GM21717 (cell line): ENCODE measurements around the gene PAN3.

Experiments used
- ATAC-seq: cut with Tn5 transposase; IDR thresholded peaks from one replicate; pipeline ENCODE4 v1.9.1; 2021; ENCODE audit warnings: mild to moderate bottlenecking, moderate library complexity; ENCODE audit not compliant: unreplicated experiment

Gene PAN3

DNA sequence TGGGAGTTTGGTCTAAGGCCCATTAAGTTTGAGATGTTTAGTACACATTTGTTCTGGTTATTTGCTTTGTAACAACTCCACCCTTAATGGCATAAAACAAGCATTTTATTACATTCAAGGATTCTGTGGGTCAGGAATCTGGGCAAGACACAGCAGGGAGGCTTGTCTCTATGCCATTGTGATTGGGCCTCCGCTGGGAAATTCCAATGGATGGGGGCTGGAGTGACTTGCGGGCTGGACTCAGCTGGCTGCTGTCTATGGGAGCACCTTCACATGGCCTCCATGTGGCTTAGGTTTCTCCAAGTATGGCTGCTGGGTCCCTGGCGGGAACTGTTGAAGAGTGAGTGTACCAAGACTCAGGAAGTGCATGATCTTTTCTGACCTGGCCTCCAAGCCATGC lies 159.0 kb downstream of the PAN3 start:
- ATAC-seq: no peak

DNA sequence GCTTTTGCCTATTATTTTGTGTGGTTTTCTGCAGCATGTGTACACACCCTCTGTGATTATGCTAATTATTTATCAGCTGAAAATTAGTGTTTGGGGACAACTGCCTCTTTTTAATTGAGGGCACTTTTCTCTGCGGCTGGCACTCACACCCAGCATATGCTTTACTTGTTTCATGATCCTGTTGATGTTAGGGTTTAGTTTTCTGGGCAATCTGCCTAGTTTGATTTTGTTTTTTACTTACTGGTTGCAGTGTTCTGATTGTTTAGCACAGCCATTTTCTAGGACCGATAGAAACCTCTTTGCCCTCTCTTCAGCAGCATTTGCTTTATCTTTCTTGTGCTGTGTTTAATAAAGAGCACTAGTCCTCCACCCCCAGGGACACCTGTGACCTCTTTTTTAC lies 161.6 kb downstream of the PAN3 start:
- no peak for ATAC-seq

DNA sequence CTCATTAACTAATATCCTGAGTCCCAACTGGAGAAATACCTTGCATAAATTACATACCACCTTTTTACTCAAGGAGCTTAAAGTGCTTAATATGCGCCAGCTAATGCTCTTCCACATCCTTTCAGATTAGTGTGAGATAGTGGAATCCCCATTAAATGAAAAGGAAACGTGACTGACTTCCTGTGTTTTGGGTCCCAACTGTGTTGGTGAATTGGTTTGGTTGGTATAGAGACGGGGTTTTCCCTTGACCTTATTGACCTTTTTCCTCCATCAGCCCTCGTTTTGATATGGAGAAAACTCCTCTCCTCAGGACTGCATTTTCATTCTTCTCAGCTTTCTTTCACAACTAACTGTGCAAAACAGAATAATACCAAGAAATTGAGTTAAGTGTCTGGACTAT lies 163.5 kb downstream of the PAN3 start:
- no peak for ATAC-seq

DNA sequence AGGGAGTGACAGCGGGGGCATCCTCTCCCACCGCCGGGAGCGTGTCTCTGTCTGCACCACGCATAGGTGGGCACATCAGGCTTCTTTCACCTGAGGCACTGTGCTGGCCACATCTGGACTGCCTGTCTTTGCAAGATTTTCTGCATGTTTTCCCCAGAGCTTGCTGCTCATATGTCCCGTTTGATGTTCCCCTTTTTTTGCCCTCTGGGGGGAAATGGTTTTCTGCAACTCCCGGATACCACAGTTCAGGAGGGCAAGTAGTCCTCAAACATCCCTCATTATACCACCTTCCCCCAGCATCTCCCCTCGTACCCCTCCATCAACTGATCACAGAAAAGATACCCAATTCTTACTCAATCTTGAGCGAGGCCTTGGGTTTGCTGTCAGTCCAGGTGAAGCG lies 168.0 kb downstream of the PAN3 start:
- no peak for ATAC-seq

DNA sequence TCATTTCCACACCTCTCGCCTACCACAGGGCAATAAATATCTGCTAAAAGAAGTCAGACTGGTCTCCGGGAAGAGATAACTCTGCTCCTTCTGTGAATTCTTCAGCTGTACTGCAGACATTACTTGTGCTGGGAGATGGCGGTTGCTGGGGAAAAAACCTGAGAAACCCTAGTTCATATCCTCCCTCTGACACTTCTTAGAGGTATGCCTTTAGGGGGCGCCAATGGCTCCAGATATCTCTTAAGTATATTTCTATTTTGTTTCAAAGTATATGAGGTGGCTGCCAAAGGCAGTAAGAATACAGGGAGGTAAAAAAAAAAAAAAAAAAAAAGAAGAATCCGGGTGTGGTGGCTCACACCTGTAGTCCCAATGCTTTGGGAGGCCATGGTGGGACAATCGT lies 175.2 kb downstream of the PAN3 start:
- ATAC-seq: no peak

DNA sequence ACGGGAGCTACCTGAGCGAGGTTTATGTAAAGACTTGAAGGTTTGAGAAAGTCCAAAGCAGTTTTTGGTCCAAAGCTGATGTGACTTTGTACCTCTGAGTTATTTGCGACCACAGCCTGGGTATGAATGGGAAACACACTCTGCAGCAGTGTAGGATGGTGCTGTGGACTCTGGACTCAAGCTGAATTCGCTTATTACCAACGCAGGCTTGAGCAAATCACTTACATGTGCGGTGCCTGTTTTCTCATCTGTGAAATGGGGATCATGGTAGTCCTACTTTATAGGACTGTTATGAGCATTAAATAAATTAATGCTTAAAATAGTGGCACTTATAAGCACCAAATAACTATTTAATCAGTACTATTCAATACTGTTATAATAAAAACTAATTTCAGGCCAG lies 176.5 kb downstream of the PAN3 start:
- ATAC-seq: no peak

DNA sequence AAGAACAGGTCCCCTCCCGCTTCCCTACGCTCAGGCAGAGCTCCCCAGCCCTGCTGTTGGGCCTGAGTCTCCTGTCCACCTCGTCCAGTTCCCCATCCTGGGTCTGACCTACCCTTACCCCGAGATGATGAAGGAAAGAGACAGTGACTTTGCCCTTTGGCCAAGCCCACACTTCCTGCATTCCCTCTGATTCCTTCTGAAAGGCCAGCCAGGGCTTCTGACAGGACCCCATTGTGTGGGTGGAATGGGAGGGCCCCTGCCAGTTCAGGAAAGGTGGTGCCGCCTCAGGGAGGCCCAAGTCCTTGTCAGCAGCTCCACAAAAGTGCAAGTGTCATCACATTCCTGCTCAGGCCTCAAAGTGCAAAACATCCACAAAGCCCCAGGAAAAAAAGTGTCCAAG lies 177.8 kb downstream of the PAN3 start:
- no peak for ATAC-seq

DNA sequence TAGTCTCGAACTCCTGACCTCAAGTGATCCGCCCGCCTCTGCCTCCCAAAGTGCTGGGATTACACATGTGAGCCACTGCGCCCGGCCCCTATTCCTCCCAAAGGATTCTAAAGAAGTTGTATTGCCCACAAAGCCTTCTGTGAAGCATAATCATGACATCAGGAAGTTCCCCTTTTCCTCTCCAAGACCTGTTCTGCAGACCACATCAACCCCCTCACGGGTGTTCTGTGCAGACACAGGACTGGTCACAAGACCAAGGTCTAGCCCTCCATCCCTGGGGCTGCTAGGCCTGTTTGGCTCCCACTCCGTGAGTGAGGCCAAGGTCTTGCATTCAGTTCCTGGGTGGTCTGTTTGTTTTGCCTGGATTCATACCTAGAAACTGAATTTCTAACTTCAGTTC lies 178.5 kb downstream of the PAN3 start:
- no peak for ATAC-seq

DNA sequence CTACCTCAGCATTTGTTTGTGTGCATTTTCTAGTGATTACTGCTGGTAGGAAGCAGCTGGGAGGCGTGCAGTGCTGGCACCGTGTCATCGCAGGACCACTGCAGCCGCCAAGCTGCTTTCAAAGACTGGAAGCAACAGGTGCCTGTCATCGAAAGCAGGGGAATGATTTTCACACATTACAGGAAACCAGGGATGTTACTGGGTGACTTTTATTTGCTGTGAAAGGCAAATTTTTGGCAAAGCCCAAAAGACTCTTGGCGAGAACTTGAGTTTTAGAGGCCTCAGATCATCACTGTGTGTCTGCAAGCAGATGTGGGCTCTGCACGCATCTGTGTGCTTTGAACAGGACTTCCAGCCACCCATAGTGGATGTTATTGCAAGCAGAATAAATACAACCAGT lies 180.2 kb downstream of the PAN3 start:
- no peak for ATAC-seq

DNA sequence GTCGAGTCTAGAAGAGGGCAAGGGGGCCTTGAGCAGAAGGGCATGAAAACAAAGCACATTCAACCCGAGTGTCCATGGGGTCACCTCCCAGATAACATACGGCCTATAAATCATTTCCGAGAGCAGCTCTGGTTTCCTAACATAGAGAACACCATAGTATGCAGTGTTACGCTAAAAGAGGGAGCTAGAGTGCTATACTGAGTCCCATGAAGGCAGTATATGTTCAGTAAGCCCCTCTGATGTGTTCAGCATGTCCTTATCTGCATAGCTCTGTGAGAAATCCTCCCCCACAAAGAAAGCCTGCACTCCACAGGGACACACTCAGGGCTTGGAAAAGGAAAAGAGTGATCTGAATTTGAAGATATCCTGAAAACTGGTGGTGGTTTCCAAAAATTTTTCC lies 181.2 kb downstream of the PAN3 start:
- ATAC-seq: no peak

DNA sequence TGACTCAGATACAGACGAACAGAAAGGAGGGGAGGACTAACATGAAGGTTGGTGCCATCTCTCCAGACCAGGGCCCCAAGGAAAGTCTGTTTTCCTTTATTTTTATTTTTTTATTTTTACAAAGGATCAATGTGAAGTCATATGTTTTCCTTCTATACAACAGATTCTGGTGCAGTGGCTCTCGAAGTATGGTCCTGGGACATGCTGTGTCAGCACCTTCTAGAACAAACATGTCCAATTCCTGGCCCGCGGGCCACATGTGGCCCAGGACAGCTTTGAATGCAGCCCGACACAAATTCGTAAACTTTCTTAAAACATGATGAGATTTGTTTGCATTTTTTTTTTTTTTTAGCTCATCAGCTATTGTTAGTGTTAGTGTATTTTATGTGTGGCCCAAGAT lies 181.9 kb downstream of the PAN3 start:
- no peak for ATAC-seq

DNA sequence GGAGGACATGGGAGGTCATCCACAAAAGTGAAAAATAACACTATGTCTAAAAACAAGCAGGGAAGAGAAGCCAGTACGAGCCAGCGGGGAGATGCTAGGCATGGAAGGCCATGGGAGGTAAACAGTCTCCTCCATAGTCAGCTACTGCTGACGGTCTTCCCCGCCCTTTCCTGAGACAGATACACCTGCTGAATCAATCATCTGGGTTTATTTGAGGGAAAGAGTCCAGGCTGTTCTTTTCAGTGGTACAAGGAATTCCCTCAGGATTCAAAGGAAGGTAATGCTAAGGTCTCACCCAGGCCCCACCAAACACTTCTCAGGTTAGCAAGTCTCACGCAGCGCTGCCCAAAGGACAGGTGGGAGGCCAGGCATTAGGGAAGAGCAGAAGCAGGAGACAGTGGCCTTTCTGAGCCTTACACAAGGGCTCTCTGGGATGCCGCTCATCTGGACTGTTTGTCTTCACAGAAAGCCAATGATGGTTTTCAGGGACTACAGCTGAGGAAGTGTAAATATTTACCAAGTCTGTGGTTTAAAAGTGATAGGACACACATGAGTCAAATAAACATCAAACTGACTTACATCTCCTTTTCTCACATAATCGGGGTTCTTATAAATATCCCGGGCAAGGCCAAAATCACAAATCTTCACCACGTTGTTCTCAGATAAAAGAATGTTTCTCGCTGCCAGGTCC lies 182.7 kb downstream of the PAN3 start:
- no peak for ATAC-seq

DNA sequence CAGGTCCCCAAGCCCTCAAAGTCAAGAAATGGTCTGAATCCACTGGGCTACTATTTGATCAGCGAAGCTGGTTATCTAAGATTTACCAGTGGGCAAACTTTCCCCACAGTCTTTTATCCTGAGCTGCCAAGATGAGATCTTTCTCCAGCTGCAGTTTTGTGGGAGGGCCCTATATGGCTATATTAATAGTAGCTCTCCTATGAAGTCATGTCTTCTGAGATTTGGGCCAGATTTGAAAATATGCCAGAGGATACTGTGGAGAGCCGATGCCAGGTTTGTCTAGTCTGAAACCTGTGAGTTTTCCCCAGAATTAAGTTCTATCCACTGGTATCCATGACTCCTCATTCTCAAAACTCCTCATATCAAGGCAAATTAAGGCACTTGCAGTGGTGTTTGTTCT lies 183.4 kb downstream of the PAN3 start:
- no peak for ATAC-seq

DNA sequence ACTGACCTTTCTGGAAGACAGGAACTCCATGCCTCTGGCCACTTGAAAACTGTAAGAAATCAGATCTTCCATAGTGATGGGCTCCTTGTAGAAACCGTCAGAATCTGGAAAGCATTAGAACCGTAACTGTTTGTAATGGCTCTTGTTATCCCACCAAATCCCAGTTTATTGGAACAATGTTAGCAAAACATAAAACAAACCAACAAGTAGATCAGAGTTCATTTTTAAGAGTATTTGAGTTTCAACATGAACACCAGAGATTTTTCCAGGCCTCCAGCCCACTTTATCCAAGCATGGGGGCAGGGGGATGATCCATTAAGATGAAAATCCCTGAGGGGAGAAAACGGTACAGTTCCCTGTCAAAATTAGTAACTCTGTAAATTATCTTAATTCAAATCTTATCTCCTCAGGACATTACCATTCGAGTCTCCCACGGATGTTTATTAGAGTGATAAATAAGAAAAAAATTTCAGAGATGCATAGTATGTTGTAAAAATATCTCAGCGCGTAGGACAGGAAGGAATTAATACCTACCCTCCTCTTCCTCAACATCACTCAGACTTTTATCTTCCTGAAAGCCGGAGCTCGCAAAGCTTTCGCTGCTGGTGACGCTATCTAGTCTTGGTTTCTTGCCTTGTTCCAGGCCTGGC lies 184.0 kb downstream of the PAN3 start:
- no peak for ATAC-seq

DNA sequence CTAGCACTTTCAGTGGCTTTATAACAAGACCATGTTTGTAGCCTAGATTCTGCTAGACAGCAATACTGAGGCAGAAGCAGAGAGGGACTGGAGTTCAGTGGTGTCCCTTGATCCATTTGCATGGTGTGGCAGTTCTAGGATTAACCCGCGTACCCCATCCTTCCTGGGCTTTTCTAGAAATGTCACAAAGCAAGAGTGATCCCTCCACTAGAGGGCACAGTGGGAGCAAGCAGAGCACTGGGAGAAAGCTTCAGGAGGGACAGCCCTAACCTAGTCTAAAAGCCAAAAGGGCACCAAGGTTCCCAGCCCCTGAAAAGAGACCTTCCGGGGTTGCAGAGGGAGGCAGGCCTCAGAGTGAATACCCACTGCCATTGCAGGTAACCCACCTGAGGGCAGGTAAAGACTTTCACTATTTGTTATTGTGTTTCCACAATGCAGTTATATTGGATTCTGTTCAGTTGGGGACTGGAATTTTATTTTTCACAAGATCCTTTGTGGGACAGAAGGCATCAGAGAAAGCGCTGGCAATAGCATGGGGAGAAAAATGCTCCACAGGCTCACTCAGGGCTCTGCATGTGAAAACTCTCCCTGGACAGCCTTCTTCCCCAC lies 185.9 kb downstream of the PAN3 start:
- peak; percentile 63 for ATAC-seq

DNA sequence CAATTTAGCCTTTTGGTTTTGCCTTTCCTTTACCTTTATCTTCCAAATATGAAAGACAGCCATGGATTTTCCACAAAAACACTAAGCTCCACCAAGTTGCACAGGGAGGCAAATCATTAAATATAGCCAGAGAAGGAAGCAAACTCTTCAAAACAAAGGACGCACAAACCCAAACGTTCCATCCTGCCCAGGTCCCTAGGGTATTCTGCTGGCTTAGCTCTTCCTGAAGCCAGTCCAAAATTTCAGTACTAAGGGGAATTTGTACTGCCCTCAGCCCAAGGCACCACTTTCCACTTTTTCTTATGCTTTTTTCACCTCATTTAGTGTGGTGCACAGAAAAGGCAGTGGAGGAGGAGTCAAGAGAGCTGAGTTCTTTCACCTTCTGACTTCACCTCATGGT lies 186.7 kb downstream of the PAN3 start:
- ATAC-seq: no peak

DNA sequence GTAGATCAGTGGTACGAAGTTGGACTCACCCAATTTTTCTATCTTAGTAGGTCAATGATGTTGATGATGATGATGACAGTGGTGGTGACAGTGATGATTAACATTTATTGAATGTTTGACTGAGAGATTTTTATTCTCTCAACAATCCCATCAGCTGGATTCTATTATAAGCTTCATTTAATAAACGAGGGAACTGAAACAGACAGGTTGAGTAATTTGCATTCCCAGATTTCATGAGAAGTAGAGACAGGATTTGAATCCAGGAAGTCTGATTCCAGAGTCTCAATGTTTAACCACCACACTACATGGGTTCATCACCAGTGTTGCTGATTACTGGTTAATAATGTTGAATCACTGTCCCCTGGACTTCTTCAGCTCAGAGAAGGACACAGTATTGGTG lies 187.7 kb downstream of the PAN3 start:
- no peak for ATAC-seq

DNA sequence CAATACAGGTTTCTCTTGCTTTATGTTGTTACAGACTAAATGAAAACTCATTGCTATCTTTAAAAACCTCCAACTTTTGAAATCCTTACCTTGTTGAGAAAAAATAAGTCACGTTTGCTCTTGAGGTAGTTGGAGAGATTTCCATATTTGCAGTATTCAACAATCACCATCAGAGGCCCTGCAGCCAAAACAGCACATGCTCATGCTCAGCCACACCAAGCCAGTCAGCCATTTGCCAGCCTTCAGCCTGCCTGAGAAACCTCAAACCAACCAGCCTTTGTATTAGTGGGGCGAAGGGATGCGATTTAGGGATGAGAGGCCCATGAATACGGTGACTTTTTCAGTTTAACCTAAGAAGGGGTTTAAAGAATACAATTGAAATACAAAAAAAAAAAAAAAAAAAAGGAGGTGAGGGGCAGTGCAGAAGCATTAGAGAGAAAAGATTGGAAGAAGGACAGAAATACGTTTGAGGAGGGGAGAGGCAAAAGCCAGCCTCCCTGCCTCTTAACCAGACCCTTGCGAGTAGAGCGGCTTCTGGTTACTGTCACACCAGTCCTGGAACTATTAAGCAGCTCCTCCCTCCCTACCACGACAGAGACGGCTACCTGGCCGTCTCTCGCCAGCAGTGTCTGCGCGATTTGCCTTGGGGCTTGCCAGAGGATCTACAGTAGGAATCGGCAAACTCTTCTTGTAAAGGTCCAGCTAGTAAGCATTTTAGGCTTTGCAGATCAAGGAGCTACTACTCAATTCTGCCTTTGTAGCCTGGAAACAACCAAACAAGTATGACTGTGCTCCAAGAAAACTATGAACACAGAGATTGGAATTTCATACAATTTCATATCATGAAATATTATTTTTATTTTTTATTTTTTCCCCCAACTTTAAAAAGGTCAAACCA lies 189.3 kb downstream of the PAN3 start:
- ATAC-seq: no peak

DNA sequence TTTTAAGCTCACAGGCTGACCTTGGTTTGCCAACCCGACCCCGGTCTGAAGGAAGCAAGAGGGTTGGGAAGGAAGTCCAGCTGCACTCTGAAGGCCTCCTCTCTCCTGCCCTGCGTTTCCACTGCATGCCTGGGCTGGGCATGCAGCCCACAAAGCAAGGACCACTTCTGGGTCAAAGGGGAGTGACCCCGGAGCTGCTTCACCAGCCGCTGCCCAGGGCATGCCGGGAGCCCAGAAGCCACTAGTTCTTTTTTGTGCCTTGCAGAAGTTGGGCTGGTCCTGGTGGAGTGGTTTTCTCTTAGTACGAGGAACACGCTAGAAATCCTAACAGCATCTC lies 189.9 kb downstream of the PAN3 start:
- no peak for ATAC-seq

DNA sequence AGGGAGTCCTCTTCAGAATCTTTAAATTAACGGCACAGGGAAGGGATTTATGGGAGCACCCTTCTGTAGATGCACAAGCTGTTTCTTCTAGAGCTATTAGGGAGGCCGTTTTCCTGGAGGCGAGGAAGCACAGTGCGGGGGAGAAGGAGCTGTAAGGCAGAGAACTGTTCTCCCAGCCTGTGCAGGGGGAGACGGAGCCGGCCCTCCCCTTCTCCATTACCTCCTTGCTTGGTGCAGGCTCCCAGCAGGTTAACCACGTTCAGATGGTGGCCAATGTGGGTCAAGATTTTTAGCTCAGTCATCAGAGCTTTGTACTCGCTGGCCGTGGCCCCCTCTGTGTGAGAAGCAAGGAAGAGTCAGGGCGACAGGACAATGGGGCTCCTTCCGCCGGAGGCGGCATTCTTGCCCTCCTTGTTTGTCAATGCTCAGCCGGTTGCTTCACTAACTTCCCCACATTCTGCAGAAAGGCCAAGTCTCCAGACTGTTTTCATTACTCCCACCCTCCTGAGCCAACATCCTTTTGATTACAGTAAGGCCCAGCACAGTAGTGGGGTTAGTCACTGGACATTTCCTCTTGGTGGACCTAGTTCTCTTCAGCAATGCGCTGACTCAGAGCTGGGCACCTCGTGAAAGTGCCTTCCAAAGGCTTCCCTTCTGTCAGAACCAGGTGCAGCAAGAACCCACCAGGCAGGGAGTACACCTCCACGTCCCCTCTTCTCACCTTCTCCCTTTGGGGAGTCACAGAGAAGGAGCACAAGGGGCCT lies 191.2 kb downstream of the PAN3 start:
- no peak for ATAC-seq
